ENCODE data around the gene OSTF1. TPM values are rescaled to one million over a fixed set of nuclear protein-coding genes. Genes with fewer than 3 reads are reported as not detected.

Gene OSTF1
- total RNA-seq, 1 donor from 2014 or later: 13.3 TPM

- no peak for DNase-seq (ENCODE audit: low spot score in 2 of 2, unreplicated experiment in 2 of 2)
- Mint-ChIP-seq H3K9me3 (peaks cover 5% of the 10 kb centered on the region), H3K4me3 (no peak overlapping the region), H3K27me3 (ENCODE audit: low read depth) (no peaks in the 10 kb centered on the region), H3K4me1 (no peaks in the 10 kb centered on the region), H3K27ac (no peak overlapping the region), H3K36me3 (no peaks in the 10 kb centered on the region)
- TF ChIP-seq CTCF (IDR thresholded peaks at IDR 0.05; ENCODE audit: unreplicated experiment): no peak
Observed at GRCh38 chr9:75063556-75064305, 24.6 kb upstream of the OSTF1 start.

GRCh38 chr9:75064307-75065025 is 23.8 kb upstream of the OSTF1 start:
- TF ChIP-seq CTCF (IDR thresholded peaks at IDR 0.05; ENCODE audit: unreplicated experiment): no peak
- DNase-seq (ENCODE audit: low spot score in 2 of 2, unreplicated experiment in 2 of 2): no peak
- H3K4me1 Mint-ChIP-seq: no peaks in the 10 kb centered on the region
- H3K27me3 Mint-ChIP-seq (ENCODE audit: low read depth): no peaks in the 10 kb centered on the region
- no peaks in the 10 kb centered on the region for H3K36me3 Mint-ChIP-seq
- H3K27ac Mint-ChIP-seq: no peak overlapping the region
- no peak overlapping the region for H3K4me3 Mint-ChIP-seq
- H3K9me3 Mint-ChIP-seq: peaks cover 1% of the 10 kb centered on the region

GRCh38 chr9:75065510-75065909 is 22.8 kb upstream of the OSTF1 start:
- Mint-ChIP-seq H3K36me3 (no peaks in the 10 kb centered on the region), H3K9me3 (no peaks in the 10 kb centered on the region), H3K4me1 (no peaks in the 10 kb centered on the region), H3K27me3 (ENCODE audit: low read depth) (no peaks in the 10 kb centered on the region), H3K4me3 (no peak overlapping the region), H3K27ac (no peak overlapping the region)
- no peak for TF ChIP-seq CTCF (IDR thresholded peaks at IDR 0.05; ENCODE audit: unreplicated experiment)
- no peak for DNase-seq (ENCODE audit: low spot score in 2 of 2, unreplicated experiment in 2 of 2)

GRCh38 chr9:75067894-75068293 is 20.4 kb upstream of the OSTF1 start:
- DNase-seq (ENCODE audit: low spot score in 2 of 2, unreplicated experiment in 2 of 2): no peak
- Mint-ChIP-seq H3K9me3 (no peaks in the 10 kb centered on the region), H3K36me3 (no peaks in the 10 kb centered on the region), H3K4me3 (no peak overlapping the region), H3K27me3 (ENCODE audit: low read depth) (no peaks in the 10 kb centered on the region), H3K27ac (no peak overlapping the region), H3K4me1 (no peaks in the 10 kb centered on the region)
- TF ChIP-seq CTCF (IDR thresholded peaks at IDR 0.05; ENCODE audit: unreplicated experiment): no peak

GRCh38 chr9:75069171-75069570 is 19.1 kb upstream of the OSTF1 start:
- Mint-ChIP-seq H3K36me3 (no peaks in the 10 kb centered on the region), H3K4me1 (no peaks in the 10 kb centered on the region), H3K27ac (peak overlapping the region; percentile 38), H3K27me3 (ENCODE audit: low read depth) (no peaks in the 10 kb centered on the region), H3K9me3 (no peaks in the 10 kb centered on the region), H3K4me3 (no peak overlapping the region)
- DNase-seq (ENCODE audit: low spot score in 2 of 2, unreplicated experiment in 2 of 2): no peak
- no peak for TF ChIP-seq CTCF (IDR thresholded peaks at IDR 0.05; ENCODE audit: unreplicated experiment)

Data from mesothelial cell of epicardium (in vitro differentiated cells).